GM23338 (cell line): ENCODE data around the gene EDA2R. TPM values are rescaled to one million over a fixed set of nuclear protein-coding genes. Genes with fewer than 3 reads are reported as not detected.

ENCODE experiments used
- CREB1 ChIP-seq: fragments of 250-450 bp; sonication (Bioruptor Pico); IDR thresholded peaks from 2 replicates; pipeline ENCODE4 v1.5.0; 2020; ENCODE audit warnings: low read depth, mild to moderate bottlenecking, moderate library complexity
- CTCF ChIP-seq, 2 experiments: fragments of 200-600 bp in 1 of 2; sonication (generic) in 1 of 2; conservative IDR thresholded peaks; 2 replicates each; pipeline versions ENCODE4 v1.5.1 to v1.6.1; 2016 to 2017; ENCODE audit warnings: antibody characterized with exemption in 2 of 2, low read depth in 2 of 2, mild to moderate bottlenecking in 2 of 2, moderate library complexity in 1 of 2
- ETS1 ChIP-seq: IDR thresholded peaks from 2 replicates; pipeline ENCODE4 v1.6.1; 2016; ENCODE audit warnings: antibody characterized with exemption
- EZH2 ChIP-seq: fragments of 200-600 bp; sonication (generic); IDR thresholded peaks from one replicate; pipeline ENCODE4 v1.8.0; 2017; ENCODE audit warnings: antibody characterized with exemption, mild to moderate bottlenecking, low read depth; ENCODE audit not compliant: unreplicated experiment
- POLR2AphosphoS5 ChIP-seq: IDR thresholded peaks from 2 replicates; pipeline ENCODE4 v1.6.1; 2016; ENCODE audit warnings: antibody characterized with exemption, low read depth
- STAT1 ChIP-seq: IDR thresholded peaks from one replicate; pipeline ENCODE4 v1.6.1; 2016; ENCODE audit warnings: antibody characterized with exemption; ENCODE audit not compliant: unreplicated experiment
- ZNF331 ChIP-seq: fragments of 250-450 bp; sonication (Bioruptor Pico); IDR thresholded peaks from 2 replicates; pipeline ENCODE4 v1.5.0; 2020; ENCODE audit warnings: low read depth, mild to moderate bottlenecking, moderate library complexity
- ZNF462 ChIP-seq: fragments of 250-450 bp; sonication (Bioruptor Pico); IDR thresholded peaks from 2 replicates; pipeline ENCODE4 v1.5.0; 2020; ENCODE audit warnings: mild to moderate bottlenecking, moderate library complexity
- polyA plus RNA-seq: library from polyadenylated mRNA; unstranded; fragments of >200 nt; fragmentation: Nextera tagmentation; extraction: Ambion mirVana; gene quantifications from 2 replicates; pipeline ENCODE4 v1.2.1, GENCODE V29; 2016
- total RNA-seq: library from RNA; depleted of rRNA; stranded (reverse); fragments of >200 nt; shearing (Covaris generic); gene quantifications from 2 replicates; pipeline ENCODE4 v1.2.3, GENCODE V29; 2014

Gene EDA2R
- total and polyA plus RNA-seq, 2 experiments from 2014 or later, result 6.0 to 9.6 TPM

DNA sequence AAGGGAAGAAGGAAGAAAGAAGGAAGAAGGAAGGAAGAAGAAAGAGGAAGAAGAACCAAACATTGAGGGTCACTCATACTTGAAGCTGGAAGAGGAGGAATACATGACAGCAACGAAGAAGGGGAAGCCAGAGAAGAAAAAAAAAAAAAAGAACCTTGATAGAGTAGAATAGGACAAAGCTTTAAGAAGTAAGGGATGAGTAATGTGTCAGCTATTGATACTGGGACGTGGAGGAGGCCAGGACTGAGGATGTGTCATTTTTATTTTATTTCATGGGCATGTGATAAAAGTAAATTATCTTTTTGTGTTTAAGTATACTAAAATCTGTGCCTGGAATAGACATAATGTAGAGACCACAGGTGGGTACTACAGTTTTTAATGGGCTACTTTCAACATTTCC is 6.4 kb downstream of the EDA2R start (continued):
- TF ChIP-seq ZNF462 (CRISPR knock-in tag), result no peak
- no peak for TF ChIP-seq ZNF331 (CRISPR knock-in tag)
- no peak for TF ChIP-seq STAT1
- TF ChIP-seq EZH2, result no peak
- no peak for TF ChIP-seq CTCF (conservative IDR thresholded peaks at IDR 0.05; ENCODE audit: low read depth in 2 of 2)
- TF ChIP-seq CREB1, result no peak
- TF ChIP-seq POLR2AphosphoS5, result no peak
- no peak for TF ChIP-seq ETS1
